Astrocyte of the cerebellum (primary cell): Measurements from ENCODE around the gene MKKS.
"Not testable (repeated sequence)": the region's sequence is repeated elsewhere in the genome, so short reads cannot be mapped to it uniquely, and the experiment has no call there.

Experiments
- DNase-seq: peaks from one replicate; pipeline ENCODE4 v3.0.0-alpha.2; 2011; ENCODE audit warnings: low read depth
- H3K4me3 ChIP-seq: 2 replicates; pipeline ENCODE4 v1.5.1; 2011; ENCODE audit warnings: mild to moderate bottlenecking, low read depth, low read length, moderate library complexity
- CTCF ChIP-seq: IDR thresholded peaks from 2 replicates; pipeline ENCODE4 v1.5.1; 2012; ENCODE audit warnings: low read length, low read depth, moderate library complexity, mild to moderate bottlenecking; ENCODE audit errors: missing control alignments
- in situ Hi-C: cut with HindIII; loops from 2 replicates; pipeline ENCODE4 v1.10.0; 2017; ENCODE audit warnings: low sequenced_read_pairs

MKKS gene

GRCh38 chr20:10402938-10403608, 30.9 kb downstream of the MKKS start:
- in situ Hi-C loops: loop anchor here (25.0 kb wide), 1 partner anchor 416 kb away; no protein-coding TSS in a partner anchor
- DNase-seq: no peak
- no peak for TF ChIP-seq CTCF
- H3K4me3 ChIP-seq: no peak overlapping the region

- in situ Hi-C loops: no loop called here
- H3K4me3 ChIP-seq: no peak overlapping the region
- no peak for TF ChIP-seq CTCF
- DNase-seq: no peak
These were observed 35.1 kb downstream of the MKKS start for GRCh38 chr20:10398834-10399369.

- in situ Hi-C loops, DNase-seq, H3K4me3 ChIP-seq: not testable (repeated sequence)
These were observed 39.3 kb downstream of the MKKS start for GRCh38 chr20:10394752-10395151.

- in situ Hi-C loops: no loop called here
These were observed 43.3 kb downstream of the MKKS start for GRCh38 chr20:10390709-10391108.

GRCh38 chr20:10388597-10388996, 45.4 kb downstream of the MKKS start:
- no peak for DNase-seq
- H3K4me3 ChIP-seq: no peak overlapping the region
- in situ Hi-C loops: no loop called here
- TF ChIP-seq CTCF: no peak

More at GRCh38 chr20:10390709-10391108, 43.3 kb downstream of the MKKS start:
- TF ChIP-seq CTCF: no peak
- H3K4me3 ChIP-seq: no peak overlapping the region
- DNase-seq: no peak

- no peak for DNase-seq
- TF ChIP-seq CTCF: no peak
- in situ Hi-C loops: no loop called here
- no peak overlapping the region for H3K4me3 ChIP-seq
These were observed 46.3 kb downstream of the MKKS start for GRCh38 chr20:10387686-10388085.

GRCh38 chr20:10385850-10386544, 48.0 kb downstream of the MKKS start:
- in situ Hi-C loops: no loop called here
- DNase-seq: no peak
- no peak overlapping the region for H3K4me3 ChIP-seq
- TF ChIP-seq CTCF: no peak
